Hepatocyte (in vitro differentiated cells): Measurements from ENCODE around the gene USP24.

ENCODE experiments used
- EZH2 ChIP-seq: fragments of 200-600 bp; sonication (generic); IDR thresholded peaks from 2 replicates; pipeline ENCODE4 v1.6.1; 2016; ENCODE audit warnings: antibody characterized with exemption, mild to moderate bottlenecking, borderline replicate concordance
- EZH2phosphoT487 ChIP-seq: fragments of 200-600 bp; sonication (generic); IDR thresholded peaks from one replicate; pipeline ENCODE4 v1.6.1; 2018; ENCODE audit warnings: antibody characterized with exemption, mild to moderate bottlenecking, low read depth, moderate library complexity; ENCODE audit not compliant: unreplicated experiment, severe bottlenecking
- TF ChIP-seq, protein P1 (sequence below): fragments of 200-600 bp; sonication (generic); IDR thresholded peaks from 2 replicates; pipeline ENCODE4 v1.5.1; 2016; ENCODE audit warnings: antibody characterized with exemption, mild to moderate bottlenecking; ENCODE audit not compliant: poor library complexity

DNA sequence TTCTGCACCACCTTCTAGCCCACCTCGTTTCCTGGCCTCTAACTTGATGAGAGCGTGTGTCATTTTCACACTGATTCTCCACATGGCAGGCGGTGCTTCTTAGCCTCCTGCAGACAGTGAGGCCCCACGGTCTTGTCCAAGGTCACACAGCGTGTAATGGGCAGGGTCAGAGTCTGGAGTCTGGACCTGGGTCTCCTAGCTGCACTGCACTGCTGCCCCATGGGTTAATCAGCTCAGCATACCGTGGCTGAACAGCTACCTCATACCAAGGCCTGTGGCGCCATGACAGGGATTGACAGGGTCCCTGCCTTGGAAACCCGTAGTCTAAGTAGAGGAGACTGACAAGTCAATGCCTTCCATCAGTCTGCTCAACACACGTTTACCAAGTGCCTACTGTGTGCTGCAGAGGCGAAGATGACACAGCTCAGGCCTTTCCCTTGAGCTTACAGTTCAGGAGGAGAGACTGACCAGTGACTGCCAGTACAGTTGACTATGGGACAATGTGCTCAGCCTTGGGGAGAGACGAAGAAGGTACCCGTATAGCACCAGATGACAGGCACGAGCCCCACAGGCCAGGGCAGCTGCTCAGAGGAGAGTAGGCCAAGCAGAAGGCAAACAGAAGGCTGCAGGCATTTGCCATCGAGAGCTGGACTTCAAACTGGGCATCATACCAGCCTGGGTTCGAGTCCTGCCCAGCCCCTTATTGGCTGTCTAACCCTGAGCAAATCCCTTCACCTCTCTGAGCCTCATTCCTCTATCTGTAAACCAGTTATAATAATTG, 170.4 kb downstream of the USP24 start:
- no peak for TF ChIP-seq EZH2
- TF ChIP-seq, protein P1, sequence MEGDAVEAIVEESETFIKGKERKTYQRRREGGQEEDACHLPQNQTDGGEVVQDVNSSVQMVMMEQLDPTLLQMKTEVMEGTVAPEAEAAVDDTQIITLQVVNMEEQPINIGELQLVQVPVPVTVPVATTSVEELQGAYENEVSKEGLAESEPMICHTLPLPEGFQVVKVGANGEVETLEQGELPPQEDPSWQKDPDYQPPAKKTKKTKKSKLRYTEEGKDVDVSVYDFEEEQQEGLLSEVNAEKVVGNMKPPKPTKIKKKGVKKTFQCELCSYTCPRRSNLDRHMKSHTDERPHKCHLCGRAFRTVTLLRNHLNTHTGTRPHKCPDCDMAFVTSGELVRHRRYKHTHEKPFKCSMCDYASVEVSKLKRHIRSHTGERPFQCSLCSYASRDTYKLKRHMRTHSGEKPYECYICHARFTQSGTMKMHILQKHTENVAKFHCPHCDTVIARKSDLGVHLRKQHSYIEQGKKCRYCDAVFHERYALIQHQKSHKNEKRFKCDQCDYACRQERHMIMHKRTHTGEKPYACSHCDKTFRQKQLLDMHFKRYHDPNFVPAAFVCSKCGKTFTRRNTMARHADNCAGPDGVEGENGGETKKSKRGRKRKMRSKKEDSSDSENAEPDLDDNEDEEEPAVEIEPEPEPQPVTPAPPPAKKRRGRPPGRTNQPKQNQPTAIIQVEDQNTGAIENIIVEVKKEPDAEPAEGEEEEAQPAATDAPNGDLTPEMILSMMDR, result no peak
- no peak for TF ChIP-seq EZH2phosphoT487
